Left ventricle myocardium superior (tissue), 1 donor: ENCODE results near the gene ADCY1. TPM values are rescaled to one million over a fixed set of nuclear protein-coding genes. Genes with fewer than 3 reads are reported as not detected.
"Not testable (repeated sequence)": the region's sequence is repeated elsewhere in the genome, so short reads cannot be mapped to it uniquely, and the experiment has no call there.

Experiments used
- ATAC-seq: fragments of 200-7000 bp; cut with Tn5 transposase; one replicate; pipeline ENCODE4 v1.9.1; 2020; ENCODE audit warnings: mild to moderate bottlenecking, moderate library complexity
- DNase-seq: peaks from one replicate; pipeline ENCODE4 v3.0.0-alpha.2; 2020
- intact Hi-C: fragments of 100-400 bp; cut with micrococcal nuclease; formaldehyde crosslinking; loops from one replicate; pipeline ENCODE4 v1.11.0; 2022
- total RNA-seq: library from RNA; stranded (reverse); fragmentation: NEBNext Ultra II Directional; extraction: Animal tissue kit (Norgen Biotek cat#: 25700); gene quantifications from one replicate; pipeline ENCODE4 v1.2.1, GENCODE V29; 2021
- donor health status: DM: no; HTN: yes; CAD: no; lungs with severe emphysema.

ADCY1 gene
- total RNA-seq, 1 donor from 2014 or later, result 8.9 TPM

DNA sequence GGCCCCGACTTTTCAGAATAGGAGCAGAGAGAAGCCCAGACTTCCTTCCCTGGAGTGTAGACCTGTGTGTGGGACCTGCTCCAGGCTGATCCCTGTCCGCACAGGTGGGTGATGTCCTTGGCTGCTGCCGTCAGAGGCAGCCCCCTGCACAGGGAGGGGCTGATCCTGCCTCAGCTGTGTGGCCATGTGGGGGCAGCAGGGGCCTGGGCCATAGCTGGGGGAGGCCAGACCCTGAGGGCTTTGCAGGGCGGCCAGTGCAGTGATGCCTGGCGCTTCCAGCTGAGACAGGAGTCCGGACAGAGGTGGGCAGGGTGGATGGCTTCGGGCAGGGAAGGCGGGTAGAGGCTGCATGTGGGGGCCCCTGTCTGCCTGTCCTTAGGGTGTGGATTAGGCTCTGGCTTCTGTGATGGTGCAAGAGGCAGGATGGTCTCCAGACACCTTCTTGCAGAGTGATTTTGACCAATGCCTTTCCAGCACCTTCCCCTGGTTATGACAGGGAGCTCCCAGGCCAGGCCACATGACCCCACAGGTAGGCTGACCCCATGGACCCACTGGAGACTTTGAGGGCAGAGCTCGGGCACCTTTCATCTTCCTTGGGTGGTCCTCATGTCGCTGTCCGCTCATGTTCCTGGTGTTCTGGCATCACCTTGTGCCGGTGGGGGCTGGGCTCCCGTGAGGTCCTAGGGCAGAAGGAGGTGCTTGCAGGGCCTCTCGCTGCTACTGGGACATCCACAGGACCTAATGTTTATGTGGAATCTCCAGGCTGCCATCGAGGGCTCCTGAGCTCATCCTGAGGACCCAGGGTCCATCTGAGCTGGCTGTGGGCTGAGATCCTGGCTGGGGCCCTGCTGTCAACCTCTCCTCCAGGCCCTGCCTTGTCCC is 141.5 kb downstream of the ADCY1 start:
- DNase-seq (no peak), ATAC-seq (no peak)
- intact Hi-C loops, result no loop called here

DNA sequence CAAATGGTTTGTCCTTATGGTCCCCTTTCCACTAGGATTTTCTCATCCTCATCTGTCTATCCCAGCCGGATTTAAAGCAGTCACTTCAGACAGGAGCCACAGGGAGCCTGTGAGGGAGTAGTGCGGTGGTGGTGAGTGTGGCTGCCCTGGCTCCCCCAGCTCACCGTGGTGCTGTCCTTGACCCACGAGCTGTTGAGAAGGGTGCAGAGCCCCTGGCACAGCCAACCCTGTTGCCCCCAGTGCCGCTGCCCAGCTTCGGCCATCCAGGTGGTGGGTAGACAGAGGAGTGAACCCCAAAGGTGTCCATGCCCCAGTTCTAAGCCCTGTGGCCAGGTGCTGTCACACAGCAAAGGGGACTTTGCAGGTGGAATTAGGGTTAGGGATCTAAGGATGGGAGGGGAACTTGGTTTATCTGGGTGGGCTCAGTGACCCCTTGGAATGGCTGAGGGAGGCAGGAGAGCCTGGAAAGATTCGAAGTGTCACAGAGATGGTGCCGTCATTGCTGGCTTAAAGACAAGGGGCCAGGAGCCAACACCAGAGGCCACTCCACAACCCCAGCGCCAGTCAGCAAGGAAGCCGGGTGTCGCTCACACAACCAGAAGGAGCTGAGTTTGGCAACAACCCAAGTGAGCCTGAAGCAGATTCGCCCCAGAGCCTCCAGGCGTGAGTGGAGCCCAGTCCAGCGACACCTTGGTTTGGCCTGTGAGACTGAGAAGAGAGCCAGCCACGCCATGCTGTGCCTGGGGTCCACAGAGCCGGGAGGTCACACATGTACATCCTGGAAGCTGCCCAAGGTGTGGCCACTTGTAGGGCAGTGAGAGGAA is 142.4 kb downstream of the ADCY1 start:
- peak; percentile 64 for DNase-seq
- intact Hi-C loops, result no loop called here
- peak; percentile 65 for ATAC-seq

DNA sequence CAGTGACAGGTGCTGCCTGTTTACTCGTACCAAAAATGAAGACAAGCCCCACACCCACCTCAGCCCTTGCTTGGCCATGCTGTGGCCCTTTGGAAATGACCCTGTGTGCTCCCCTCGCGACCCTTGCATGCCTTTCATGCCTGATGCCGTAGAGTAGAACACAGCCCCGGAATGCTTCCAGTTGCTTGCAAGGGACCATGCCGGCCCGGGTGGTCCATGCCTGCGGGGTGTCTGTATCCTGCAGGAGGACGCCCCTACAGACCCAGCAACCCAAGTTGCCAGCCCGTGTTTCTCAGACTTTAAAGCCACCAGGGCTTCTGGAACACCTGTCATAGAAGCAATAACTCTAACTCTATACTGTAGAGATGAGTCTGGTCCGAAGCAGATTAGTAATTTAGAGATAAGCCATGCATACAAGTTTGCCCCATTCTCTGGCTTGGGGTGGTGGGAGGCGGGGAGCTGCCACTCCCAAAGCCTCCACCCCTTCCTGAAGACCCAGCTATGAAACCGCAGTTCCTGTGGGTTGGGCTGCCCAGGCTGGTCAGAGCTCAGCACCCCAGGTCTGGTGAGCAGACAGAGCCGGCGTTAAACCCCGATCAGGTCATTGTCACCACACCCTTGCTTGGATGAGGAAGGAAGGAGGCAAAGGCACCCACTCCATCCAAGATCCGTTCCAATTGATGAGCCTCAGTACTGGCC is 143.5 kb downstream of the ADCY1 start:
- intact Hi-C loops, result no loop called here
- ATAC-seq (no peak), DNase-seq (no peak)

DNA sequence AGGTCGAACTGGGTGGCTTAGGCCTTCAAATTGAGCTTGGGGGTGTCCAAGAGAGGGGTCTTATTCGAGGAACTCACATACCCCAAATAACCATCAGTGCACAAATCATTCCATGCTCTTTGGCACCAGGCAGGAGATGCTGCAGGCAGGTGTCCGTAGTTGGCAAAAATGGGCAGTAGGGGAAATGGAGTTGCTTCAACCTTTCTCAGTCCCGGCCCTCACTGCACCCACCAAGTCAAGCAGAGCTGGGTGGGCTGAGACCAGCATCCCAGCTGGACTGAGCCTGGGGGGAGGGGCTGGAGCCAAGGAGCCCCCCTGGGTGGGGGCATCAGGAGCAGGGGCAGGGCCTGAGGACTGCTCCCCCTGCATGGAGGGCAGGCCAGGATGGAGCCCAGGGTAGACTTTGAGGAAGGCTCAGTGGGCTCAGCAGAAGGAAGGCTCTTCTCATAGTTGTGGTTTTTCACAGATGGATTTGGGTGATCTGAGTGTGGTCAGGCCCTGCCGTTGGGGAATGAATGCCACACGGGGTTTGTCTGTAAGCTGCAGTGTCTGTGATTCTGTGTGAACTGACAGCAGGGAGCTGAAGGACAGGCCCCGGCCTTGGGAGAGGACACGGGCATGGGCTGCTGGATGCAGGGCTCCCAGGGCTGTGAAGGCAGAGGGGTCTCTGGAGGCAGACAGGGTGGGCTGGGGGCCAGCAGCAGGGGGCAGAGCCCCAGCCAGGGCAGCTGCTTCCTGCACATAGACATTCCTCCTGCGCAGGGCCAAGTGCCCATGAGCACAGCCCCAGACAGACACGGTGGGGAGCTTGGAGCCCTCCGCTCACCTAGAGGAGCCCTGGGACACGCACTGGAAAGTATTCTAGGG is 144.5 kb downstream of the ADCY1 start:
- ATAC-seq (no peak), DNase-seq (no peak)
- intact Hi-C loops, result no loop called here

DNA sequence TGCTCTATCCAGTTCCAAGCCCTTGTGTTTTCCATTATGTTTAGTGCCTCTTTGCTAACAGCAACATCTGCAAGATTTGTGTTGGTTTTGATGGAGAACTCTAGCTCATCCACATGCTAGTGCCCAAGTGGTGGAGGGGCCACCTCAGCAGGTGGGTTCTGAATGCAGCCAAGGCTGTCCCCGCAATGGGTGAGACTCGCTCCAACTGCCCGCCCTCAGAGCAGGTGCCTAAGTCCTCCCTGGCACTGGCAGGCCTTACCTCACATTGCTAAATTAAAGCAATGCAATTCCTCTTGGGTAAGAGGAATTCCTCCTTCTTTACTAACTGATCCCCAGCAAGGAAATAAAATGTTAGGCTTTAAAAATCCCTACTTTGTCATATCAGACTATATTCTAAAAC is 146.8 kb downstream of the ADCY1 start:
- no peak for ATAC-seq
- intact Hi-C loops, result no loop called here

DNA sequence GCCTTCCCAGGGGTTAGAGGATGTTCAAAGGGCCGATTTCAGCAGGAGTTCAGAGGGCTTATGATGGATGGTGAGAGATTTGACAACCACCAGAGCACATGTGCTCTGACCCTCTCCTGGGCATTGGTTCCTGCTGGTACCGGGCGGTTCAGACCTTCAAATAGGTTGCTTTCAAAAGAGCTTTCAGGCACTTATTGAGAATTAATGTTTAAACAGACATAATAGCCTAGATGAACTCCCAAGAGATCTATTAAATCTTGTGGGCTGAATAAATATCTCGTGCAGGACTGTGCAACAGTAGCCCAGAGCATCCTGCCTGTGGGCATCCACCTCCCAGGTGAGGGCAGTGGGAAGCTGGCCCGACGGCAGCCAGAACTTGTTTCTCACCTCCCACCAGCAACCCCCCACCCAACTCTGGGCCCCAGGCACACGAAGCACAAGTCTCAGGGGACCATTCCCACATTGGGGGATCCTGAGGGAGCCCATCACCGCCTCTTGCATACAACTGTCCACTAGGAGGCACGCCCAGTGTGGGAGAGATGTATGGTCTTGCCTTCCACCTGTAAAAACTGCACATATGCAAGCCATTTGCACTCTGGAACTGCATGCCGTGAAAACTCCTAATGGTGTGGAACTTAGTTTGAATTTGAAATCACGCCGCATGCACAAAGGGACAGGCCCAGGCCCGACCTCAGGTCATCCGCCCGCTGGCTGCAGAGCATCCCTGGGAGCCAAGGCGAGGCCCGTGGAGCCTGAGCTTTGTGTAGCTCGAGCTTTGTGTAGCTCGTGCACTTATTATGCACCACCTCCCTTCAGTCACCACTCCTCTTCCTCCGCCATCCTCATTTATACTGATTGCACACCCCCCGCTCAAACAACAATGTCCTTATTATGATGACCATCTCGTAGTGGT is 147.8 kb downstream of the ADCY1 start:
- intact Hi-C loops, result no loop called here
- no peak for DNase-seq
- no peak for ATAC-seq

More for the DNA sequence above, 146.8 kb downstream of the ADCY1 start:
- DNase-seq, result no peak

DNA sequence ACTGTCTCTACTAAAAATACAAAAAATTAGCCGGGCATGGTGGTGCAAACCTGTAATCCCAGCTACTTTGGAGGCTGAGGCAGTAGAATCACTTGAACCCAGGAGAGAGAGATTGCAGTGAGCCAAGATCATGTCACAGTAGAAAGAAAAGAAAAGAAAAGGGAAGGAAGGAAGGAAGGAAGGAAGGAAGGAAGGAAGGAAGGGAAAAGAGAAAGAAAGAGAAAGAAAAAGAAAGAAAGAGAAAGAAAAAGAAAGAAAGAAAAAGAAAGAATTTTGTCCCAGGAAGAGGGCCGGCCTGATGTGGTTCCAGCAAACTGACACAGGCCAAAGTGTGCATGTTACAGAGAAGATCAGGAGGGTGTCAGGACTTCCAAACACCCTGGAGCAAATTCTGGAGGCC is 151.1 kb downstream of the ADCY1 start:
- DNase-seq, ATAC-seq, intact Hi-C loops: not testable (repeated sequence)

DNA sequence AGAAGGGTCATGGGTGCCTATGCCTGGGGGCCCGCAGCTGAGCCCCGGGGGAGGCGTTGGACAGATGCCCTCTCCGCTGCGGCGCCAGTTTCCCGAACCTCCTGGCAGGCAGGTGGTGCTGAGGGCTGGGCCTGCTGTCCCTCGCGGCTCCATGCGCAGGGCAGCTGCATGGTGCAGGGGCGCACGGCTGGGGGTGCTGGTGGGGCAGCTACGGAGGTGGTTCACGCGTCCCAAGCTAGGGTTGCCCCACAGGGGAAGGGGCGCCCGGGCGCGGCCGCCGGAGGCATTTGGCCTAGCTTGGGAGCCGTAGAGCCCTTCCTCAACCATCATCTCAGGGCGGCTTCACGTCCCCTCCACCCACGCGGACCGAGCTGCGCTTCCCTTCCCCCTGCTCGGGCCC is 152.7 kb downstream of the ADCY1 start:
- ATAC-seq (no peak), DNase-seq (no peak)
- intact Hi-C loops, result no loop called here

DNA sequence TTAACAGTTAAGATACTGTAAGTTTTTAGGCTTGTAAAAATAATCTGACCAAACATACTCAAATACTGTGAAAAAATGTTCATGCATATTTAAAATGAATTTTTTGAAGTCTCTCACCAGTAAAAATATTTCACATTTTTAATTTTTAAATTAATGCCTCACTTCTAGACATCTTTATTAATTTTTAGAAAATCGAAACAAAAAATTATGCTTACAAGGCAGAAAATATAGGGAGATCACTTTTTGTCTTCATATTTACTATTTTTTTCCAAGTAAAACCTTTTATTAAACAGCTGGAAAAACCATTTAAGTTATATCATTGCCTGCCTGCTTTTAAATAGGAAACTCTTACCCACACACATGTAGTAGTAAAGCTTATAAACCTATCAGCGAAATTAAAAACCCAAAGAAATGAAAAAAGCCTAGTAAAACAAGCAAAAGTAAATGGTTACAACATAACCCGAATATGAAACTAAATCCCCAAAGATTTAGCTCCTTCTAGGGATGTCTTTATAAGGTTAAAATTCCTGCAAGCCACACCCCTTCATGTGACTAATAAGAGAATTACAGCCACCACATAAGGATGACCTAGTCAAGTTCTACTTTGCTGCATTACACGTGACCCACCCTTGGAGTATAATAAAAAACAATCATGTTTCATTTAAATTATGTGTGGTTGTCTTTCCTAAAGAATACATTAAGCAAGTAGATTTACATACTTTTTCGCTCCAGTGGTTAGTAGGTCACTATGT is 157.7 kb downstream of the ADCY1 start:
- intact Hi-C loops, DNase-seq, ATAC-seq: not testable (repeated sequence)

DNA sequence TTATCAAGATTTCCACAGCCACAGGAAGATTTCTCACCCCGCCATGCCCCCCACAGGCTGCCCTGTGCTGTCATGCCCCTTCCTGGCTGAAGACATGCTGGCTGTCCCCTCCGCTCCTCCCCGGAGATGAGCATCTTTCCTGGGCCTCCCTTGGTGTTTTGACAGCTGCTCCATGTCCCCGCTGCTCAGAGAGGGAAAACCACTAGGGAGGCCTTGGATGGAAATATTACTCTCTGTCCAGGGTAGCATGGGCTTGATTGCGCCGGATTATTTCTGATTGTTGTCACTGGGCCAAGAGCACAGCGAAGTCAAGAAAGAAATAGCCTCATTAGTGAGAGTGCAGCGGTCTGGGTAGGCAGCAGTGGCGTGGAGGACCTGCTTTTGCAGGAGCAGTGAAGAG is 164.8 kb downstream of the ADCY1 start:
- ATAC-seq, result peak; percentile 85
- DNase-seq, result not testable (repeated sequence)

DNA sequence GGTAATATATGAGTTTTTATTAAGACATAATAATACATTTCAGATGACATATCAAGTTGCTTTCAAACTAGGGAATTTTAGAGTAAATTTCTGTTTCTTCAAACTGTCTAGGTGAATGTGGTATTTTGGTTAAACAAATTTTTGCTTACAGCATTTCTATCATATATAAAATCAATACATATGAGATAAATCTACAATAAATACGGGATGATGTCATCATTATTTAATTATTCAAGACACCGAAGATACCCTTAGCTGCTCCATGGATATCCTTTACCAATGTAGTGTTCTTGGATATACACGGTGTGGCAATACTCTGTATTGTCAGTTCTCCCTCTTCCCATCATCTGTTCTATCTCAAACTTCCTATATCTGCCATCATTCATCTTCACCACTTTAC is 166.4 kb downstream of the ADCY1 start:
- intact Hi-C loops, ATAC-seq, DNase-seq: not testable (repeated sequence)

More for the DNA sequence above, 164.8 kb downstream of the ADCY1 start:
- intact Hi-C loops, result not testable (repeated sequence)

DNA sequence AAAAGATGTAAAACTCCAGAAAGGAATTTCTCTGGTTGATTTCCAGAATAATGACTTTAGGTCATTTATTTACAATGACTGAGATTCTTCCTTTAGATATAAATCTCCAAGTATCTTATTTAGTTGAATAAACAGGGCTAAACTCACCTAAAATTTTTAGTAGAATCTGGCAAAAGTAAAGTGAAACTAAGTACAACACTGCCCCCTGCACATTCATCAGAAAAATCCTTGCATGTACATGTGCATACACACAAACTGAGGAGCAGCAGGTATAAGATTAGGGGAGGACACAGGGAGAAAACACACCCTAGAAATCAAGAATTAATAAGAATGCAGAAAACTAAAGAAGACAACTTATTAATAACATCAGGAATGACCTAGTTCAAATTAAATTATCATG is 174.8 kb downstream of the ADCY1 start:
- ATAC-seq, intact Hi-C loops, DNase-seq: not testable (repeated sequence)

DNA sequence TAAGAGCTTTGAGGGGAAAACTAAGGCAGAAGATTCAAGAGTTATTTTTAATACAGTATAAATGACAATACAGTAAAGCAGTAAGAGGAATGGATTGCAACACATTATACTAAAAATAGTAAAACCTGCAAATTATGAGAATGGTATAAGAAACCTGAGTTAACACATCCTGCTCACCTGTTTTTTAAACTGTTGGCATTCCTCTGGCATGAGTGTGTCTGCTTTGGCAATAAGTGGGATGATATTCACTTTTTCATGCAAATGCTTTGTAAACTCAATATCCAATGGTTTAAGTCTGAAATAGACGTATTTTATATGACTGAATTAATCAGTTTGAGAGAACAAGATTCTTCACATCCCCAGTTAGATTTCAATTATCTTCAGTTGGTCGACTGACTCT is 177.2 kb downstream of the ADCY1 start:
- DNase-seq, ATAC-seq, intact Hi-C loops: not testable (repeated sequence)

DNA sequence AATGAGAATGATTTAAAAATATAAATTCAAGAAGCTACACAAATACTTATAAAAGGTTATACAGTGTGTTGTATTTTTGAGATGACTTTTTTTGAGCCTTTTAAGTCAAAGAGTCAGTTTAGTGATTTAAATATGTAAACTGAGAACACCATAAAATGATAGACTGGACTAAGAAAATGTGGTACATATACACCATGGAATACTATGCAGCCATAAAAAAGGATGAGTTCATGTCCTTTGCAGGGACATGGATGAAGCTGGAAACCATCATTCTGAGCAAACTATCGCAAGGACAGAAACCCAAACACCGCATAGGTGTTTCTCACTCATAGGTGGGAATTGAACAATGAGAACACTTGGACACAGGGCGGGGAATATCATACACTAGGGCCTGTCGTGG is 182.2 kb downstream of the ADCY1 start:
- intact Hi-C loops, DNase-seq, ATAC-seq: not testable (repeated sequence)

DNA sequence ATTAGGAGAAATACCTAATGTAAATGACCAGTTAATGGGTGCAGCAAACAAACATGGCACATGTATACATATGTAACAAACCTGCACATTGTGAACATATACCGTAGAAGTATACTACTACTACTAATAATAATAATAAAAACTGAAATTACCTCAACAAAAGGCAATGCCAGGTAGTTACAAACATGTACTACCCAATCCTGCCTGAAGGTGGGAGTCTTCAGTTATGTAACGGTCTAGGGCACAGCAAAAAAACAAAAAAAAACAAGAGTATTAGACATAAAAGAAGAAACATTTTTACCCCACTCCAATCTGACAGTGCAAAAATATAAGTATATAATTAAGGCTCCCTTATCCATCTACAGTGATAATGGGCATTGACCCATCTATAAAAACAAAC is 182.6 kb downstream of the ADCY1 start:
- ATAC-seq, intact Hi-C loops, DNase-seq: not testable (repeated sequence)

DNA sequence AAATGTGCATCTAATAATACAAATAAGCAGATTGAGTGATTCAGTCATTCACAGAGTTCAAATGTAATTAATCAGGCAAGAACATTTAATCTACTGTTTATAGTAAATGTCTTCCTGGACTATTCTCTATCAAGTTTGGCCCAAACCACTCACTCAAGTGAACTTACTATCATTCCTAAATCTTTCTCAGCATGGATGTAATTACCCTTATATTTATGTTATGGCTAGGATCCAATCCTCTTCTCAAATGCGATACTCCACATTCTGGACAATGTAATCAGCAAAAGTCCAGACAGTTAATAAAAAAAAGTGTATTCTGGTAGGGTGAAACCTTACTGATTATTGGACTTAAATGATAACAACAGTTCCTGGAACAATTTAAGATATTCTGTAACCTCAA is 185.3 kb downstream of the ADCY1 start:
- intact Hi-C loops, result not testable (repeated sequence)

More for the DNA sequence above, 185.3 kb downstream of the ADCY1 start:
- not testable (repeated sequence) for DNase-seq, ATAC-seq
